SK-N-SH treated with all-trans-retinoic acid at 6 μM for 48 hours (cell line): ENCODE data around the gene NFASC.

Source experiments
- ATAC-seq: fragments of 200-7000 bp; cut with Tn5 transposase; 3 replicates; pipeline ENCODE4 v1.9.1; 2020; ENCODE audit warnings: mild to moderate bottlenecking, moderate library complexity
- BACH2 ChIP-seq: fragments of 250-450 bp; sonication (Bioruptor Pico); IDR thresholded peaks from 2 replicates; pipeline ENCODE4 v1.9.0; 2021; ENCODE audit warnings: mild to moderate bottlenecking, borderline replicate concordance
- CREB5 ChIP-seq: fragments of 250-450 bp; sonication (Bioruptor Pico); IDR thresholded peaks from 2 replicates; pipeline ENCODE4 v1.5.1; 2020; ENCODE audit warnings: low read depth, mild to moderate bottlenecking, moderate library complexity
- CSDC2 ChIP-seq: fragments of 250-450 bp; sonication (Bioruptor Pico); IDR thresholded peaks from 2 replicates; pipeline ENCODE4 v1.5.0; 2020; ENCODE audit warnings: mild to moderate bottlenecking, moderate library complexity
- ESRRG ChIP-seq: fragments of 250-450 bp; sonication (Bioruptor Pico); IDR thresholded peaks from 2 replicates; pipeline ENCODE4 v1.6.1; 2021; ENCODE audit warnings: mild to moderate bottlenecking
- GLIS3 ChIP-seq: fragments of 250-450 bp; sonication (Bioruptor Pico); IDR thresholded peaks from 2 replicates; pipeline ENCODE4 v1.5.0; 2020; ENCODE audit warnings: mild to moderate bottlenecking, moderate library complexity
- ISL1 ChIP-seq: fragments of 250-450 bp; sonication (Bioruptor Pico); IDR thresholded peaks from 2 replicates; pipeline ENCODE4 v2.1.2; 2022; ENCODE audit warnings: mild to moderate bottlenecking, moderate library complexity
- OSR1 ChIP-seq: fragments of 250-450 bp; sonication (Bioruptor Pico); IDR thresholded peaks from 2 replicates; pipeline ENCODE4 v1.8.0; 2022; ENCODE audit warnings: moderate library complexity, mild to moderate bottlenecking, inconsistent platforms
- PATZ1 ChIP-seq: fragments of 250-450 bp; sonication (Bioruptor Pico); IDR thresholded peaks from 2 replicates; pipeline ENCODE4 v1.8.0; 2020; ENCODE audit warnings: mild to moderate bottlenecking, moderate library complexity, borderline replicate concordance
- POU6F1 ChIP-seq: fragments of 250-450 bp; sonication (Bioruptor Pico); IDR thresholded peaks from 2 replicates; pipeline ENCODE4 v1.8.0; 2021; ENCODE audit warnings: low read depth, mild to moderate bottlenecking, moderate library complexity, borderline replicate concordance
- PPARA ChIP-seq: fragments of 250-450 bp; sonication (Bioruptor Pico); IDR thresholded peaks from 2 replicates; pipeline ENCODE4 v1.5.0; 2020; ENCODE audit warnings: mild to moderate bottlenecking, borderline replicate concordance
- RARB ChIP-seq: fragments of 250-450 bp; sonication (Bioruptor Pico); IDR thresholded peaks from 2 replicates; pipeline ENCODE4 v1.8.0; 2021; ENCODE audit warnings: mild to moderate bottlenecking, moderate library complexity
- SNAI2 ChIP-seq: fragments of 250-450 bp; sonication (Bioruptor Pico); IDR thresholded peaks from 2 replicates; pipeline ENCODE4 v1.5.0; 2020; ENCODE audit warnings: mild to moderate bottlenecking, moderate library complexity
- TCF4 ChIP-seq: fragments of 250-450 bp; sonication (Bioruptor Pico); IDR thresholded peaks from 2 replicates; pipeline ENCODE4 v1.8.0; 2021; ENCODE audit warnings: mild to moderate bottlenecking, moderate library complexity, borderline replicate concordance
- TOX ChIP-seq: fragments of 250-450 bp; sonication (Bioruptor Pico); IDR thresholded peaks from 2 replicates; pipeline ENCODE4 v1.8.0; 2021; ENCODE audit warnings: mild to moderate bottlenecking, moderate library complexity, borderline replicate concordance
- TSHZ2 ChIP-seq: fragments of 250-450 bp; sonication (Bioruptor Pico); IDR thresholded peaks from 2 replicates; pipeline ENCODE4 v1.5.0; 2020; ENCODE audit warnings: mild to moderate bottlenecking, moderate library complexity
- ZC3H10 ChIP-seq: fragments of 250-450 bp; sonication (Bioruptor Pico); IDR thresholded peaks from 2 replicates; pipeline ENCODE4 v1.5.1; 2021; ENCODE audit warnings: mild to moderate bottlenecking, moderate library complexity
- ZFP3 ChIP-seq: fragments of 250-450 bp; sonication (Bioruptor Pico); IDR thresholded peaks from 2 replicates; pipeline ENCODE4 v1.5.0; 2020; ENCODE audit warnings: mild to moderate bottlenecking, moderate library complexity
- ZFP30 ChIP-seq: fragments of 450-650 bp; formaldehyde crosslinking; IDR thresholded peaks from 2 replicates; pipeline ENCODE4 v1.5.0; 2022; ENCODE audit warnings: mild to moderate bottlenecking, moderate library complexity
- ZNF70 ChIP-seq: fragments of 450-650 bp; formaldehyde crosslinking; IDR thresholded peaks from 2 replicates; pipeline ENCODE4 v1.5.0; 2020; ENCODE audit warnings: mild to moderate bottlenecking, moderate library complexity
- TF ChIP-seq, protein P1 (sequence below): fragments of 250-450 bp; sonication (Bioruptor Pico); IDR thresholded peaks from 2 replicates; pipeline ENCODE4 v1.5.1; 2021; ENCODE audit warnings: mild to moderate bottlenecking, moderate library complexity

The NFASC gene

GRCh38 chr1:205061665-205062069 is 191.0 kb downstream of the NFASC start:
- ATAC-seq: peak; percentile 89
- no peak for TF ChIP-seq ESRRG (CRISPR knock-in tag)
- no peak for TF ChIP-seq SNAI2 (CRISPR knock-in tag)
- no peak for TF ChIP-seq ISL1

GRCh38 chr1:205062319-205062718 is 191.7 kb downstream of the NFASC start:
- TF ChIP-seq RARB (CRISPR knock-in tag): no peak
- TF ChIP-seq CREB5 (CRISPR knock-in tag): no peak
- no peak for ATAC-seq

DNA sequence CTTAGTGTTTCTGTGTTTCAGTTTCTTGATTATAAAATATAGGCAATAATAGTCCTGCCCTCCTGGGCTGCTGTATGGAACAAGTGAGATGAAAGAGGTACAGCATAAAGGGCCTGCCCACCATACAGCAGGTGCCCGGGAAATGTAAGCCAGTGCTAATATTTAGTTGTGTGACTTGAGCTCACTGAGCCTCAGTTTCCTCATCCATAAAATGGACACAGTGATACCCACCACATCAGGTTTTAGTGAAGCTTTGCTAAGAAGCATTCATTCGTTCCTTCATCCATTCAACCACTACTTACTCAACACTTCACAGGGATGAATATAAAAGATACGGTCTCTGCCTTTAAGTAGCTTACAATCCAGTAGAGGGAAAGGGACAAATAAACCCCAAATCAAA is 192.2 kb downstream of the NFASC start:
- ATAC-seq: no peak
- TF ChIP-seq CREB5 (CRISPR knock-in tag): no peak
- TF ChIP-seq ESRRG (CRISPR knock-in tag): no peak
- TF ChIP-seq, protein P1, sequence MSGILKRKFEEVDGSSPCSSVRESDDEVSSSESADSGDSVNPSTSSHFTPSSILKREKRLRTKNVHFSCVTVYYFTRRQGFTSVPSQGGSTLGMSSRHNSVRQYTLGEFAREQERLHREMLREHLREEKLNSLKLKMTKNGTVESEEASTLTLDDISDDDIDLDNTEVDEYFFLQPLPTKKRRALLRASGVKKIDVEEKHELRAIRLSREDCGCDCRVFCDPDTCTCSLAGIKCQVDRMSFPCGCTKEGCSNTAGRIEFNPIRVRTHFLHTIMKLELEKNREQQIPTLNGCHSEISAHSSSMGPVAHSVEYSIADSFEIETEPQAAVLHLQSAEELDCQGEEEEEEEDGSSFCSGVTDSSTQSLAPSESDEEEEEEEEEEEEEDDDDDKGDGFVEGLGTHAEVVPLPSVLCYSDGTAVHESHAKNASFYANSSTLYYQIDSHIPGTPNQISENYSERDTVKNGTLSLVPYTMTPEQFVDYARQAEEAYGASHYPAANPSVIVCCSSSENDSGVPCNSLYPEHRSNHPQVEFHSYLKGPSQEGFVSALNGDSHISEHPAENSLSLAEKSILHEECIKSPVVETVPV (CRISPR knock-in tag): no peak
- TF ChIP-seq TCF4: no peak
- TF ChIP-seq ZC3H10 (CRISPR knock-in tag): no peak
- no peak for TF ChIP-seq CSDC2 (CRISPR knock-in tag)
- TF ChIP-seq OSR1 (CRISPR knock-in tag): no peak
- no peak for TF ChIP-seq POU6F1 (CRISPR knock-in tag)
- TF ChIP-seq TSHZ2 (CRISPR knock-in tag): no peak
- no peak for TF ChIP-seq ZNF70 (CRISPR knock-in tag)
- no peak for TF ChIP-seq SNAI2 (CRISPR knock-in tag)
- no peak for TF ChIP-seq PATZ1
- TF ChIP-seq BACH2 (CRISPR knock-in tag): no peak
- TF ChIP-seq ZFP30: no peak
- no peak for TF ChIP-seq ZFP3 (CRISPR knock-in tag)
- TF ChIP-seq ISL1: no peak
- no peak for TF ChIP-seq TOX (CRISPR knock-in tag)
- no peak for TF ChIP-seq RARB (CRISPR knock-in tag)
- no peak for TF ChIP-seq GLIS3 (CRISPR knock-in tag)
- no peak for TF ChIP-seq PPARA
- TF ChIP-seq, all 23 proteins: peak for 0
